IPS-18c (cell line): Measurements from ENCODE around the gene PPP3R1.

Experiments used
- H3K4me3 ChIP-seq: 2 replicates; pipeline ENCODE4 v1.7.0; 2013; ENCODE audit warnings: low read depth, mild to moderate bottlenecking, low read length, moderate library complexity; ENCODE audit not compliant: insufficient read depth
- H3K9me3 ChIP-seq: one replicate; pipeline ENCODE4 v1.6.1; 2013; ENCODE audit warnings: mild to moderate bottlenecking, low read length, moderate library complexity; ENCODE audit not compliant: control insufficient read depth, insufficient read depth

The PPP3R1 gene

DNA sequence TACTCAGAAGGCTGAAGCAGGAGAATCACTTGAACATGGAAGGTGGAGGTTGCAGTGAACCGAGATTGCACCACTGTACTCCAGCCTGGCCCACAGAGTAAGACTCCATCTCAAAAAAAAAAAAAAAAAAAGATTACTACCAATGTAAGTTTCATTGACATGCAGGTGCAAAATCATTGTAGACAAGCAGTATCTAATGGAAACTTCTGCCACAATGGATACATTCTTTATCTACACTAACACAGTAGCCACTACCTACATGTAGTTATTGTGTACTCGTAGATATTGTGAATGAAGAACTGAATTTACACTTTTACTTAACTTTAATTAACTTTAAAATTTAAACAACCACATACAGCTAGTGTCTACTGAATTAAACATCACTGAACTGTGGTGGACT lies 10.6 kb downstream of the PPP3R1 start:
- Histone ChIP-seq H3K4me3 (no peak overlapping the region), H3K9me3 (no peaks in the 10 kb centered on the region)

DNA sequence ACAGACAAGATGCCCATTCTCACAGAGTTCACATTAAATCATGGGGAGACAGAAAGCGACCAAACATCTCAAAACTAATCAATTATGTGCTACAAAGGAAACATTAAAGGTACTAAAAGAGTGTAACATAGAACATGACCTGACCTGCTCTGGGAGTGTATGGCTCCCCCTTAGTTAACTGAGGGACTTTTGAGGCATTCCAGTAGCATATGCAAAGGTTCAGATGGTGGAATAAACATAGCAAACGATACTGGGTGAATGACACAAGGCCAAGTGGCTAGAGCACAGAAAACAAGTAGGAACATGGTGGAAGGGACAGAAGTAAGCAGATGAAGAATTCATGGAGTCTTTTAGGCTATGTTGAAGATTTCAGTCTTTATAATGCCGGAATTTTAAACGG lies 11.9 kb downstream of the PPP3R1 start:
- no peak overlapping the region for H3K4me3 ChIP-seq
- H3K9me3 ChIP-seq = no peaks in the 10 kb centered on the region

DNA sequence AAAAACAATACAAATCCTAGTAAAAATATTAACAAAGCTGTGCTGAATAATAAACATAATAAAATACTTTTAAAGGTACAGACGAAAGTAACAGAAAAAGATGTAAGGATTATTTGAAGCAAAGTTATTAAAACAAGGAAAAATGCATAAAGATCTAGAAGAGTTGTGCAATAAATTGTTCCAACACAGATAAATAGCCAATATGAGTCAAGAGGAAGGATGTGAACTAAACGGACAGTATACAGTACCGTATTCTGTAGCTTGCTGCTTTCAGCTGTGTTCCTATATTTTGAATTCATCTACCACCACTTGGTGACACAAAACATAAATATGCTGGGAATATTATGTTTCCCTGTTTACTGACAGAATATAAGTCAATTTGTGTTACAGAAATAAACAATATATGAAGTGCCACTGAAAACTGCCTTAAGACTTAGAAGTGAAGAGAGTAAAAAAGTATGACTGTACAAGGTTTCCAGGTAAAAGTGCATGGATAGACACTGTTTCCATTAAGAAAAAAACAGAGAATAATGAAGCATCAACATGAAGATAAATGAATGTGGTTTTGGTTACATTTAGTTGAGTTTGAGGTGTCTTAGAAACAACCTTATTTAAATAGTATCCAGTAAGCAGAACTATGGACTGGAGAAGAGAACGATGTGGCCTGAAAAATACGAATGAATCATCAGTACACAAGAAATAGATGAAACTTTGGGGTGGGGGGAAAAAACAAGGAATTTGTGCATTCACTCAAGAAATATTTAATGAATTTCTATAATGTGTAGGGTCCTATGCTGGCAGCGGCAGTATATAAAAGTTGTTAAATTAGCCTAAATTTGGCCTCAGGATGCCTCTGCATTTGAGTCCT lies 13.1 kb downstream of the PPP3R1 start:
- H3K9me3 ChIP-seq = no peaks in the 10 kb centered on the region
- H3K4me3 ChIP-seq = no peak overlapping the region

DNA sequence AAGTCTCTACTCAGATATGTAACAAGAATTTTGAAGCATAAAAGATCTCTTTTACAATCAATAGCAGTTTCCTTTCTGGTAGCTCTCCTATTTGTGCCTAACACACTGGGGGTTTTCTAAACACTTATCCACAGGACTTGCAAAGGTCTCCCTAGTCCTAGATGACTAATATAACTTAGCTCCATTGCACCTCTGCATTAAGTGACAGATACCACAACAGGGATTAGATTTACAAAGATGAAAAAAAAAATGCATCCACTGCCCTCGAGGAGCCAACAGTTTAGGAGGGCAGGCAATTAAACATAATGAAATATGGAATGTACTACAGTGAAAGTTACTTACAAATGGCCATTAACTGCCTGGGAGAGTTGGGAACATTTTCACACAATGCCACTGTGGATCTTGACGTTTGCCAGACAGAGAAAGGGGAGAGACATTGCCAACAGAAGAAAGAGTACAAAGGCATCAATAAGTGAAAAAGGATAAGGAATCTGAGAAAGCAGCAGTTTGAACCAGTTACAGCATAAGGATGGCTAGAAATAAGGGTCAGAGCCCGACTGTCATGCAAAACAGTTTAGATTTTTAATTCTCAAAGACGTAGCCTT lies 14.3 kb downstream of the PPP3R1 start:
- no peaks in the 10 kb centered on the region for H3K9me3 ChIP-seq
- H3K4me3 ChIP-seq = no peak overlapping the region

DNA sequence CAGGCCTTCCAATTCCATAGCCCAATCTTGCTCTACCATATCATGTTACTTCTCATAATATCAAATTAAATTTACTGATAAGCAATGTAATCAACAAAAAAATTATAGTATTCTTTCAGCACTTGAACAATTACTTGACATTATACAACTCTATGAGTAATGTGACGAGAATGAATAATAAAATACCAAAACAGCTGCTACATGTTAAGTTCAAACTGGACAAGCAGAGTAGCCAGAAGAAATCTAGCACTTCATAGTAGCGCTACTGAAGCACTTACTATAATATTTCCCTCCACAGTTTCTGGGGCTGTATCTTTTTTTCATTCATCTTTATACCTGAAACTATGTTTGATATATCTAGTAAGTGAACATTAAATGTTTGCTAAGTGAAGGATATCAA lies 14.9 kb downstream of the PPP3R1 start:
- no peaks in the 10 kb centered on the region for H3K9me3 ChIP-seq

DNA sequence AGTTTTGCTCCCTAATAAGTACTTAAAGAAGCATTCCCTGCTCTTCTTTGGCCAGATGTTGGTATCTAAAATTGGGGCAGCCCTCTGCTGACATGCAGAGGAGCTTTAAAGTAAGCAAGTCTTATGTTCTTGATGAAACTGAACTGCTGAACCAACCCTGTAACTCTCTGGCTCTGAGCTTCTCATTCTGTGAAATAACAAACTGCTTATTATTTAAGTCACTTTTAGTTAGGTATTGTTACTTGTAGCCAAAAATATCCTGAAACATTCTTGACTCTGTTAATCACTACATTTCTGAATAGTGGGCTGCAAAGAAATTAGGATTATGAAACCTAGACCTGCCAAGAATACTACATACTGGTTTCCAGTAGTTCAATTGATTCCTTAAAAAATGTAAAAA lies 15.5 kb downstream of the PPP3R1 start:
- no peak overlapping the region for H3K4me3 ChIP-seq
- no peaks in the 10 kb centered on the region for H3K9me3 ChIP-seq

More for the DNA sequence above, 14.9 kb downstream of the PPP3R1 start:
- no peak overlapping the region for H3K4me3 ChIP-seq

DNA sequence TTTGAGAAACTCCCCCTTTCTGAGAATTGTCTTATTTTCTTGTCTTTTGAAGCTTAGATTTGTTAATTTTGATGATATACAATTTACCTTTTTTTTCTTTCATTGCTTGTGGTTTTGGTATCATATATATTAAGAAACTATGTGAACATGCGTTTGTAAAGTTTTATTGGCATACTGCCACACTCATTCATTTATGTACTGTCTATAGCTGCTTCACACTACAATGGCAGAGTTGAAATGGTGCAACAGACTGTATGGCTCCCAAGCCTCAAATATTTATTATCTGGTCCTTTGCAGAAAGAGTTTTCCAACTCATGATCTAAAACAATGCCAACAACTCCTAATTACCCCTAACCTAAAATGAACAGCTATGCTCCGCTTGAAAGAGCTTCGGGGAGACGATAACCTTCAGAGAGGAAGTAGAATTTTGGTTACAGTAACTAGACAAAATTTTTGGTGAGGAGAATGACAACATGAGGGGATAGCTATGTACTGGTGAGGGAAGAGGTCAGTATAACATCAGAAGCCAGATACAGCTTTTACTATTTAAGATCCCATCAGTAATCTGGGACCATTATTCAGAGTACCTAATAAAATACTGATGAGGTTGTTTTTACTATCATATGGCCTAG lies 16.1 kb downstream of the PPP3R1 start:
- no peaks in the 10 kb centered on the region for H3K9me3 ChIP-seq
- H3K4me3 ChIP-seq = no peak overlapping the region

DNA sequence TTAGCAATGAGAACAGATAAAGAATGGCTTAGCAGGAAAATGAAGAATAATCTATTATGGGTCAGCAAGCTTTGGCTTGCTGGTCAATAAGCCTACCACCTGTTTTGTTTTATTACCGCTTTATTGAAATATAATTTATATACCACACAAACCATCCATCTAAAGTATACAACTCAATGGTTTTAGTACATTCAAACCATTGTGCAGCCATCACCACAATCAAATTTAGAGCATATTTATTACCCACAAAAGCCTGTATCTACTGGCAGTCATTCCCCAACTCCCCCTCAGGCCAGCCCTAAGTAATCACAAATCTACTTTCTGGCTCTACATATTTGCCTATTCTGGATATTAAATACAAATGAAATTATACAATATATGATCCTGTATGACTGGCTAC lies 17.2 kb downstream of the PPP3R1 start:
- H3K4me3 ChIP-seq = no peak overlapping the region

DNA sequence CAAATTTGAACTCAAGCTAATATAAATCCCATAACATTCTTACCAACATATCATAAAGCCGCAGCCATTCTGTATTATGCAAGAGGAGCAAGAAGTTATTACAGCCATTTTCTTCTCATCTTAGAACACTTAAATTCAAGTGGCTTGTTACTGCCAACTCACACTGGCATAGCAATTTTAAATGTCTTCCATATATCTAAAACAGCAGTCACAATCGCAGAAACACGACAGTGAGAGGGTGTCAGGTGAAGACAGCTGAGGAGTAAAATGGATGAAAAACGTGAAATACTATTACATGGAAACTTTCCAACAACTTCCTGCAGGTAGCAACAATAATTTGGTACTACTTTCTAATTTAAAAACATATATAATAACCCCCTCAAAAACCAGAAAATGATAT lies 17.9 kb downstream of the PPP3R1 start:
- H3K4me3 ChIP-seq = no peak overlapping the region
- no peaks in the 10 kb centered on the region for H3K9me3 ChIP-seq

More for the DNA sequence above, 17.2 kb downstream of the PPP3R1 start:
- H3K9me3 ChIP-seq = no peaks in the 10 kb centered on the region

DNA sequence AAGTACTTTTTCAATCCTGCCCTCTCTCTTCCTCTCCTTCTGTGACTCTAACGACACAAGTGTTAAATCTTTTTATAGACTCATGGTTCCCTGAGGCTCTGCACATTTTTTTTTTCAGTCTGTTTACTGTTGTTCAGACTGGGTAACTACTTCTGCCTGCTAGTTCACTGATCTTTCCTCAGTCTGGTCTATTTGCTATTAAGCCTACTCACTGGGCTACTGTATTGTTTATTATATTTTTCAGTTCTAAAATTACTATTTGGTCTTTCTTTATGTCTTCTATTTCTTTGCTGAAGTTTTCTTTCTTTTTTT lies 21.3 kb downstream of the PPP3R1 start:
- no peaks in the 10 kb centered on the region for H3K9me3 ChIP-seq
- no peak overlapping the region for H3K4me3 ChIP-seq

DNA sequence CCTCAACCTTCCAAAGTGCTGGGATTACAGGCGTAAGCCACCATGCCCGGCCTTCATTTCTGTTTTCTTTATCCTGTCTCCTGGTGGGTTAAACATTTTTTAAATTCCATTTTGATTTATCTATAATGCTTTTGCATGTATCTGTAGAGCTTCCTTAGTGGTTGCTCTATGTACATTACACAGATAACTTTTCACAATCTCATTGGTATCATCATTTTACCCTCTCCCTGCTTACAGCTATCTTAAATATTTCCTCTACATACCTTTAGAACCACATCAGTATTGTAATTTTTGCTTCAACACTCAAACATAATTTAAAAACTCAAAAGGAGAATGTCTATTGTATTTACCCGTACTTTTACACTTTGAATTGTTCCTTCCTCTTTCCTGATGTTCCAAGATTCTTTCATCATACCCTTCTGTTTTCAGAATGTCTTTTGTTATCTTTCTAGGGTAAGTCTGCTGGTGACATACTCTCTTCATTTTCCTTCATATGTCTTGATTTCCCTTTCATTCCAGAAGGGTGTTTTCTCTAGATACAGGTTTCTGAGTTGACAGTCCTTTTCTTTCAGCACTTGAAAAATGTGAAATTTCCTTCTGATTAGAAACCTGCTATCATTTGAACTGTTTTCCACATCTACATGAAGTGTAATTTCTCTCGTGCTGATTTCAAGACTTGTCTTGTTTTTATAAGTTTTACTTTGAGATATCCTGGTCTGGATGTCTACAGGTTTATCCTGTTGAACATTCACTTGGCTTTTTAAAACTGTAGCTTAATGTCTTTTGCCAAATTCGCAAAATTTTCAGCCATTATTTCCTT lies 21.9 kb downstream of the PPP3R1 start:
- Histone ChIP-seq H3K4me3 (no peak overlapping the region), H3K9me3 (no peaks in the 10 kb centered on the region)

DNA sequence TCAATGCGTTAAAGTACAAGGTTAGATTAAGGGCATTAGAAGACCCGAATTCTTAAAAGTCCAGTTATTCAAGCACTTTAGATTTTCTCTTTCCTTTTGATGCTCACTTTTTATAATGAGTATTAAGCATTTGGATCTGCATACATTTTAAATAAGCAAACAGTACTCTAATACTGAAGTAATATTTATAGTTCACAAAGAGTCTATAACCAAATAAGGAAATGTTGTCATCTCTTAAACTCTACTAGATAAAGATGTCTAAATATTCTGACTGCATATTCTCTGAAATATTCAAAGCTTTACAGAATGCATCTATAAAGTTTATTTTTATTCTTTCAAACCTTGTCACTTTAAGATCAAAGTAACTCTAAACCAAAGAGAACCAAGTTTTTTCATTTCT lies 25.5 kb downstream of the PPP3R1 start:
- no peak overlapping the region for H3K4me3 ChIP-seq
- no peaks in the 10 kb centered on the region for H3K9me3 ChIP-seq

DNA sequence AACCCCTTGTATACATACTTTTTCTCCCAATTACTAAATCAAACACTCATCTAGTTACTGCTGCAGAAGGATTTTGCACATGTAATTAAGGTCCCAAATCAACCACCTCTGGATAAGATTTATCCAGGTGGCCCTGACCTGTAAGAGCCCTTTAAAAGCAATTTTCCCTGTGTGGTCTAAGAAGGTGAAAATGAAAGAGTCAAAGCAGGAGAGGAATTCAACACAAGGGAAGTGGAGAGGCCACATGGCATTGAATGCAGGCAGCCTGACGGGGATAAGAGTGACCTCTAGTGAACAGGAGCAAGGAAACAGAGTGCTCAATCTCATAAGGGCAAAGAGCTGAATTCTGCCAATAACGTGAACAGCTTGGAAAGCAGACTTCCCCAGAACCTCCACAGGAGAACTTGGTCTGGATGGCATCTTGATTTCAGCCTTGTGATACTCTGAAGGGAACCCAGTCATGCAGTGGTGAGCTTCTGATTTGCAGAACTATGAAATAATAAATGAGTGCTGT lies 27.2 kb downstream of the PPP3R1 start:
- H3K4me3 ChIP-seq = no peak overlapping the region

DNA sequence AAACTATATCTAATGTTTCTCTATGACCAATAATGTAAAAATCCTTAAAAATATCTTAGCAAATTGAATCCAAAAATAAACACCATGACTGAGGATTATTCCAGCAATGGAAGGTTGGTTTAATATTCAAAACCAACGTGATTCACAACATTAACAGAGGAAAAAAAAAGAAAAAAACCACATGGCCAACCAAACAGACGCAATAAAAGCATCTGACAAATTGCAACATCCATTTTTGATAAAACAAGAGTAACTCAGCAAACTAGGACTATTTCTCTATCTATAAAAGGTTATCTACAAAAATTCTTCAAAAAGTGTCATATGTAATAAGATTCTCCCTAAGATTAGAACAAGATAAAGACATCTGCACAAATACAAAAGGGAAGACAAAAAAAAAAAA lies 28.9 kb downstream of the PPP3R1 start:
- Histone ChIP-seq H3K9me3 (no peaks in the 10 kb centered on the region), H3K4me3 (no peak overlapping the region)

More for the DNA sequence above, 27.2 kb downstream of the PPP3R1 start:
- no peaks in the 10 kb centered on the region for H3K9me3 ChIP-seq

DNA sequence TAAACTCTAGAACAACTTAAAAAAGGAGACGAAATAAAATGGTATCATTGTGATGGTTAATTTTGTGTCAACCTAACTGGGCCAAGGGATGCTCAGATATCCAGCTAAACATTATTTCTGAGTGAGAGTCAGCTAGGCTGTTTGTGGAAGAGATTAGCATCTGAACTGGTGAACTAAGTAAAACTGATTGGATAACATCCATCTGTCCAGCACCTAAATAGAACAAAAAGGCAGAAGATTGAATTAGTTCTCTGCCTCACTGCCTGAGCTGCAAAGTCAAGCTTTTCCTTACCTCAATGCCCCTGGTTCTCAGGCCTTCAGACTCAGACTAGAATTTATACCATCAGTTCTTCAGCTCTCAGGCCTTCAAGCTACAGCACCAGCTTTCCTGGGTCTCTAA lies 30.0 kb downstream of the PPP3R1 start:
- H3K4me3 ChIP-seq = no peak overlapping the region
- no peaks in the 10 kb centered on the region for H3K9me3 ChIP-seq

DNA sequence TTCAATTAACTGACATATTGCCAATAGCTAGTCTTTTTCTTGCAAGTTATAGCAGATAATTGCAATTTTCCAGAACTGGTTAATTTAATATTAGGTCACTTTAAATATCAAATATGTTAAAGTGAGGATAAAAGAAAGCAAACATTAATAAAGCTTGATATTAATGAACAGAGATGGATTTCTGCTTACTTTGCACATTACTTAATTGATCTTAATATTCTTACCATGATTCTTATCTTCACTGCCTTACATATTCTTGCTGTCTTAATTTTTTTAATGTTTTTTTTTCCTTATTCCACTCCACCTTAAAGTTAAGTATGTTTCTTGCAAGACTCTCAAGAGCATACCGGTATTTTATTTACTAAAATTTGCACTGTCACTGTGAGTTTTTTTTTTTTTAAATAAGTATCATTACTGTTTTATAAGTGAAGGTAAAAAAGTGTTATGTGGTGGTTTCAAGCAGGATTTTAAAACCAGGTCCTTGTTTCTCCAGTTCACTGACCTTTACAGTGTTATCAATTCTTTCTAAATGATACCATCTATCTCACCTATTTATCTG lies 33.9 kb downstream of the PPP3R1 start:
- Histone ChIP-seq H3K9me3 (no peaks in the 10 kb centered on the region), H3K4me3 (no peak overlapping the region)

DNA sequence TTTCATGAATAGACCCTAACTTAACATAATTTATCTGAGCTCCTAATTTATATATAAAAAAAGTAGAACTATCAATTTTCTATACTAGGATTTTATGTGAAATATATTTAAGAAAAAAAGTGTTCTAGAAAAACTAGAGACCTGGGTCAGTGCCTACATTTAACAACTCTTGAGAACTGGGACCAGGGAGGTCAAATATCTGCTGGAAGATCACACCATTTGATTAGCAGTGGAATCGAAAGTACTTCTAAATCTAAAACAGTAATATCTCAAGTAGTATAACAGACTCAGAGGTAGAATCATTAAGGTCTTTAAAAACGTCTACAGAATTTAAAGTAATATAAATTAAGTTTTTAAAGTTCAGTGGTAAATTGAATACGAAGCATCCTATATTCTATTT lies 34.6 kb downstream of the PPP3R1 start:
- Histone ChIP-seq H3K9me3 (no peaks in the 10 kb centered on the region), H3K4me3 (no peak overlapping the region)
